RWPE1 (cell line): ENCODE measurements around the gene SSBP3.

ENCODE experiments used
- CTCF ChIA-PET: fragments of 350-600 bp; sonication (Branson Sonifier 250); formaldehyde crosslinking; extraction: SDS; loops from one replicate; lab custom pipeline; 2021; lab: Yijun Ruan, JAX
- POLR2A ChIA-PET: fragments of 400-600 bp; formaldehyde crosslinking; extraction: SDS; loops from one replicate; lab custom pipeline; 2020; ENCODE audit warnings: antibody characterized with exemption; ENCODE audit not compliant: low non-redundant PET; lab: Yijun Ruan, JAX
- DNase-seq: peaks from one replicate; pipeline ENCODE4 v3.0.0; 2012; ENCODE audit warnings: low spot score
- H3K27ac ChIP-seq: fragments of 450-650 bp; 2 replicates; pipeline ENCODE4 v1.5.1; 2017
- TF ChIP-seq, protein P1 (sequence below): fragments of 450-650 bp; conservative IDR thresholded peaks from 2 replicates; pipeline ENCODE4 v1.5.1; 2017; ENCODE audit warnings: low read depth, mild to moderate bottlenecking

SSBP3 gene

DNA sequence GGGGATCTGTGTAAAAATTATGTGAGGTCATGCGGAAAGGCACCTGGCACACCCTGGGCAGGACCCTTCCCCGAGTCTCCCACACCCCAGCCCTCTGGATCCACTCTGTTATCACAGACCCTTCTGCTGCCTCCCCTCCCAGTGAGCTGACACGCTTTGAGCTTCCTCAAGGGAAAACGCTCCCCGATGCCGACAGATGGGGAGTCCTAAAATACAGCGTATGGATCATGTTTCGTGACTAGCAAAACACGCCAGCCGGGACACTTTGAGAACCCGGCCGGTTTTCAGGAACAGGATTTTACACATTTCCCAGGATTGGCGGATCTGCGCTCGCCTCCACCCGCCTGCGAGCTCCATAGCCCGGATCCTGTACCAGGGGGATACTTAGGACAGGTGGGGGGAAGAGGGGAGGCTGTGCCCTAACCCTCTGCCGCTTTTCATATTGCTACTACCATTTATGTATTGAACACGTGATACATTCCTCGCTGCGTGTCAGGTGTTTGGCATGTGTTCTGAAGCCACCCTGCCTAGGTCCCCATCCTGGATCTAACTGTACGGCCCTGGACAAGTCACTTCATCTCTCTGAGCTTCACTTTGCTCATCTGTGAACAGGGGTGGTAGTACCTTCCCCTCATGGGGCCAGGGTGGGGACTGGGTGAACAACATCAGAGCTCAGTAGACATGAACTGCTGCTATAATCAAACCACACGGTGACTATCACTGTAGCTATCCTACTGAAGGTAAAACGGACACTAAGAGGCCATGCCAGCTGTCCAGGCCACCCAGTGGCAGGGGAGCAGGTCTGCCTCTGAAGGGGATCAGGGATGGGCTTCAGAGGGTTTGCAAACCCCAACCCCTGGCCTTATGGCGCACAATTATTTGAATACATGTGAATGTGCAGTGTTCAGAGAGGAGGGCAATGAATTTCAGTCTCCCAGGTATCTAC is 63.2 kb downstream of the SSBP3 start:
- ChIA-PET POLR2A (no interaction called here), CTCF (interaction anchor here (0.5 to 0.7 kb wide), 3 partner anchors 144 to 449 kb away, joined by 3 to 4 read pairs (median 3); no protein-coding TSS in a partner anchor)
- TF ChIP-seq, protein P1, sequence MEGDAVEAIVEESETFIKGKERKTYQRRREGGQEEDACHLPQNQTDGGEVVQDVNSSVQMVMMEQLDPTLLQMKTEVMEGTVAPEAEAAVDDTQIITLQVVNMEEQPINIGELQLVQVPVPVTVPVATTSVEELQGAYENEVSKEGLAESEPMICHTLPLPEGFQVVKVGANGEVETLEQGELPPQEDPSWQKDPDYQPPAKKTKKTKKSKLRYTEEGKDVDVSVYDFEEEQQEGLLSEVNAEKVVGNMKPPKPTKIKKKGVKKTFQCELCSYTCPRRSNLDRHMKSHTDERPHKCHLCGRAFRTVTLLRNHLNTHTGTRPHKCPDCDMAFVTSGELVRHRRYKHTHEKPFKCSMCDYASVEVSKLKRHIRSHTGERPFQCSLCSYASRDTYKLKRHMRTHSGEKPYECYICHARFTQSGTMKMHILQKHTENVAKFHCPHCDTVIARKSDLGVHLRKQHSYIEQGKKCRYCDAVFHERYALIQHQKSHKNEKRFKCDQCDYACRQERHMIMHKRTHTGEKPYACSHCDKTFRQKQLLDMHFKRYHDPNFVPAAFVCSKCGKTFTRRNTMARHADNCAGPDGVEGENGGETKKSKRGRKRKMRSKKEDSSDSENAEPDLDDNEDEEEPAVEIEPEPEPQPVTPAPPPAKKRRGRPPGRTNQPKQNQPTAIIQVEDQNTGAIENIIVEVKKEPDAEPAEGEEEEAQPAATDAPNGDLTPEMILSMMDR = no peak
- DNase-seq = no peak
- H3K27ac ChIP-seq = no peak overlapping the region

DNA sequence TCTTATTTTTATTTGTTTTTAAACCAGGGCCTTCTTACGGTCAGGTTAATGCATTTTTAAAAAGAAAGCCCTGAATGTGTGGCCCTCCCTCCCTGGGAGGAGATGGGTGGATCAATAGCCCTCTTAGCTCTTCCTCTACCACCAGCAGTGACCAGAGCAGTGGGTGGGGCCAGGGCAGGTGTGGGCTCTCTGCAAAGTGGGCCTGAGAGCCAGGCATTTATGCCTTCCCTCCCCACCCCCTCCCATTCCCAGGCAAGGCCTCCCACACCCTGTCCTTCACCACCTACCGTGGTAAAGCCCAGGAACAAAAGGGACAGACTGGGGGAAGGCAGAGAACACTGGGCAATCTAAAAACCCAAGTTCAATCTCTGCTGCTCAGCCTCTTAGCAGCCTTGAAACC is 63.9 kb downstream of the SSBP3 start:
- ChIA-PET CTCF (interaction anchor here (0.7 kb wide), 1 partner anchor 243 kb away, joined by 3 read pairs; no protein-coding TSS in a partner anchor), POLR2A (no interaction called here)
- TF ChIP-seq, protein P1 = no peak
- no peak overlapping the region for H3K27ac ChIP-seq
- DNase-seq = no peak

DNA sequence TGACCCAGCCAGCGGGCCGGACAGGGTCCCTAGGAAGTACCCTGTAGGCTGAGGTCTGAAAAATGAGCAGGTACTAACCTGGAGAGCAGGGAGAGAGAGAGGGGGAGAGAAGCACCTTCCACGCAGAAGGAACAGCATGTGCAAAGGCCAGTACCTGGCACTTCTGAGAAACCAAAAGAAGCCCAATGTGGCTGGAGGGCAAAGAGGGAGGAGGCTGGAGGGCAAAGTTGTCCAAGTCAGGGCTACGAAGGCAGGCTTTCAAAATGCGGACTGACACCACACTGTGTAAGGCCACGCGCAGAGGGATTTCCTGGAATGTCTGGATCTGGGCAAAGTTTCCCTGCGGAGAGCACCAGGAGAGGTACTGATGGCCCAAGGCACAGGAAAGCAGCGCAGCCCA is 64.4 kb downstream of the SSBP3 start:
- POLR2A ChIA-PET = no interaction called here
- no peak for DNase-seq
- TF ChIP-seq, protein P1 = no peak
- H3K27ac ChIP-seq = no peak overlapping the region
- CTCF ChIA-PET = interaction anchor here (0.7 kb wide), 1 partner anchor 220 kb away, joined by 3 read pairs; no protein-coding TSS in a partner anchor

DNA sequence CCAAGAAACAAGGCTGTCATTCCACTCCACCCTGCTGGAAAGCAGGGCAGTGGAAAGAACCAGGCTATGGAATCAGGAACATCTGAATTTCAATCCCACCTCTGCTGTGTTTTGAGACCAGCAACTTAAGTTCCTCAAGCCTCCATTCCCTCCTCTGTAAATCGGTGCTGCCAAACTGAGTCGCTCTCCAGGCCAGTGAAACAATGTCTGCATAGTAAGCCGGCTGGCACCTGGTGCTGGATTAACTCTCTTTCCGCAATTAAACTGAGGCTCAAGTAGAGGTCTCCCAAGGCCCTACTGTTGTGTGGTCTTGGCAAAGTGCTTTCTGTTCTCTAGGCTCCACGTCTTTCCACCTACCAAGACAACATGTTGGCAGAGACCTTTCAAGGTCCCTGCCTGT is 65.3 kb downstream of the SSBP3 start:
- DNase-seq = no peak
- H3K27ac ChIP-seq = no peak overlapping the region
- TF ChIP-seq, protein P1 = no peak
- CTCF ChIA-PET = interaction anchor here (0.7 kb wide), 1 partner anchor 219 kb away, joined by 3 read pairs; no protein-coding TSS in a partner anchor
- POLR2A ChIA-PET = no interaction called here

DNA sequence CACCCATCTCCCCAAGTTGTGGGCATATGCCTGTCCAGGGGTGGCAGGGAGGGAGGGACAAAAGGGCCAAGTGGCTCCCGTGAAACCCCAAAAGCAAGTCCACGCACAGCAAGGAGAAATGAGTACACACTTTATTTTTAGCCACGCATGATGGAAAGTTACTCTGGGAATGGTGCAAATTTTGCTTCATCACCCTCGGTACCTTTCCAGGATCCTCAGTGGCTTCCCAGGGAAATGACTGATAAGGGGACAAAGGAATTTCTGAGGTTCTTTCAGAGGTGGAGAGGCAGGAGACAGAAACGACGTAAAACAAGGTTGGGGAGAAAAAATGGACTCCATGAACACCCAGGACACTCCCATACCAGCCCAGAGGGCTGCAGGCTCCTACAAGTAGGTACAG is 65.8 kb downstream of the SSBP3 start:
- ChIA-PET CTCF (no interaction called here), POLR2A (no interaction called here)

DNA sequence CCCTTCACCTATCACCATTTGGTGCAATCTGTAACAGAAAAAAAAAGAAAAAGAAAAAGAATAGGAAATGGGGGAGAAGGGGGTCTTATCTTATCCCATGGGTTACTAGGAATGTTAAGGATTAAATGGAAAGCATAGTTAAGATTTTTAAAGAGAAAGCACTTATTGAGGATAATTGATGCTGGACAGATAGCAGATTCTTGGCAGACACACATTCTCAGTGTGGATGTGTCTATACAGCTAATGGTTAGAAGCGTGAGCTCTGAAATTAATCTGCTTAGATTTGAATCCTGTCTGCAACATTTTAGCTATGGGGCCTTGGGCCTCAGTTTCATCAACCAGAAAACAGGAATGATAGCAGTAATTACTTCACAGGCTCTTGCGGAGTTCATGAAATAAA is 67.1 kb downstream of the SSBP3 start:
- POLR2A ChIA-PET = no interaction called here
- no peak overlapping the region for H3K27ac ChIP-seq
- TF ChIP-seq, protein P1 = no peak
- CTCF ChIA-PET = no interaction called here
- DNase-seq = no peak

More for the DNA sequence above, 65.8 kb downstream of the SSBP3 start:
- no peak for DNase-seq
- H3K27ac ChIP-seq = no peak overlapping the region
- TF ChIP-seq, protein P1 = no peak
